GM12878 (cell line): Measurements from ENCODE around the gene BRIX1. TPM values are rescaled to one million over a fixed set of nuclear protein-coding genes. Genes with fewer than 3 reads are reported as not detected.

Experiments used
- DPF2 ChIP-seq: fragments of 450-650 bp; IDR thresholded peaks from 2 replicates; pipeline ENCODE4 v1.6.1; 2017; ENCODE audit warnings: mild to moderate bottlenecking
- KDM1A ChIP-seq: fragments of 200-600 bp; sonication (generic); IDR thresholded peaks from 2 replicates; pipeline ENCODE4 v1.6.1; 2016; ENCODE audit warnings: borderline replicate concordance
- LARP7 ChIP-seq: fragments of 450-650 bp; IDR thresholded peaks from 2 replicates; pipeline ENCODE4 v1.6.1; 2017; ENCODE audit warnings: mild to moderate bottlenecking
- MAX ChIP-seq: IDR thresholded peaks from 2 replicates; pipeline ENCODE4 v1.6.1; 2012; ENCODE audit warnings: low read depth, low read length, improper control_type of control experiment
- POU2F2 ChIP-seq: IDR thresholded peaks from 3 replicates; pipeline ENCODE4 v1.6.1; 2011; ENCODE audit warnings: low read depth, mild to moderate bottlenecking, low read length, borderline replicate concordance
- SPI1 ChIP-seq: IDR thresholded peaks from 2 replicates; pipeline ENCODE4 v1.6.1; 2011; ENCODE audit warnings: low read depth, mild to moderate bottlenecking, low read length, moderate library complexity, borderline replicate concordance; ENCODE audit not compliant: insufficient read depth
- SRF ChIP-seq, 2 experiments: IDR thresholded peaks; 2 replicates each; pipeline ENCODE4 v1.6.1; 2011; ENCODE audit warnings: low read depth in 2 of 2, low read length in 2 of 2, mild to moderate bottlenecking in 1 of 2, moderate library complexity in 1 of 2
- TCF12 ChIP-seq: IDR thresholded peaks from 2 replicates; pipeline ENCODE4 v1.6.1; 2011; ENCODE audit warnings: low read depth, mild to moderate bottlenecking, low read length
- TCF3 ChIP-seq: IDR thresholded peaks from 2 replicates; pipeline ENCODE4 v1.6.1; 2012; ENCODE audit warnings: low read depth, mild to moderate bottlenecking, low read length, borderline replicate concordance; ENCODE audit not compliant: insufficient read depth
- ZSCAN29 ChIP-seq: fragments of 450-650 bp; IDR thresholded peaks from 2 replicates; pipeline ENCODE4 v1.6.1; 2017; ENCODE audit warnings: mild to moderate bottlenecking, moderate library complexity
- ZZZ3 ChIP-seq: IDR thresholded peaks from 2 replicates; pipeline ENCODE4 v1.6.1; 2011; ENCODE audit warnings: low read depth; ENCODE audit not compliant: control insufficient read depth, insufficient read length
- polyA plus RNA-seq, 11 experiments: library from polyadenylated mRNA; depleted of rRNA in 4 of 11; unstranded in 6 of 11; stranded (reverse) in 5 of 11; fragments of >200 nt; fragmentation: Nextera tagmentation in 4 of 11; fragmentation: Illumina TruSeq in 1 of 11; extraction: Ambion mirVana in 4 of 11; extraction: Trizol in 1 of 11; gene quantifications; 1 replicate in 1 of 11; 2 replicates in 10 of 11; pipeline versions ENCODE4 v1.2.1 to v1.2.3, GENCODE V29; 2011 to 2016; ENCODE audit warnings: inconsistent platforms in 2 of 11, missing spikeins in 2 of 11, low read depth in 1 of 11
- total RNA-seq, 4 experiments: library from RNA; depleted of rRNA in 3 of 4; stranded (reverse); fragments of >200 nt in 3 of 4; fragmentation: Illumina TruSeq in 1 of 4; extraction: Trizol in 1 of 4; gene quantifications; 2 replicates each; pipeline versions ENCODE4 v1.2.1 to v1.2.3, GENCODE V29; 2013 to 2021
- TF ChIP-seq, protein P1 (sequence below): IDR thresholded peaks from 2 replicates; pipeline ENCODE4 v1.6.1; 2012; ENCODE audit warnings: low read depth, low read length, improper control_type of control experiment

BRIX1 gene
- total and polyA plus RNA-seq, 10 of the 15 experiments (the other 5 are each of a cell fraction or from before 2014, with no cell fraction given), result 48.3 to 119 (median 78.9) TPM

GRCh38 chr5:34929720-34930461 lies 14.4 kb downstream of the BRIX1 start (continued):
- TF ChIP-seq, protein P1, sequence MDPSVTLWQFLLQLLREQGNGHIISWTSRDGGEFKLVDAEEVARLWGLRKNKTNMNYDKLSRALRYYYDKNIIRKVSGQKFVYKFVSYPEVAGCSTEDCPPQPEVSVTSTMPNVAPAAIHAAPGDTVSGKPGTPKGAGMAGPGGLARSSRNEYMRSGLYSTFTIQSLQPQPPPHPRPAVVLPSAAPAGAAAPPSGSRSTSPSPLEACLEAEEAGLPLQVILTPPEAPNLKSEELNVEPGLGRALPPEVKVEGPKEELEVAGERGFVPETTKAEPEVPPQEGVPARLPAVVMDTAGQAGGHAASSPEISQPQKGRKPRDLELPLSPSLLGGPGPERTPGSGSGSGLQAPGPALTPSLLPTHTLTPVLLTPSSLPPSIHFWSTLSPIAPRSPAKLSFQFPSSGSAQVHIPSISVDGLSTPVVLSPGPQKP, result no peak
- TF ChIP-seq KDM1A (no peak), ZSCAN29 (no peak), SRF (IDR thresholded peaks at IDR 0.05; ENCODE audit: low read depth in 2 of 2, low read length in 2 of 2) (0 out of 4 replicates have a peak, but pooled peaks of 1 of the 2 experiments have one; percentile 7), TCF3 (no peak), MAX (no peak), LARP7 (peak; percentile 39; the same call in 1 of the 2 replicates), SPI1 (no peak), DPF2 (peak; percentile 58; the same call in 1 of the 2 replicates), TCF12 (peak; percentile 45; the same call in 1 of the 2 replicates), POU2F2 (peak; percentile 21; the same call in 1 of the 3 replicates), ZZZ3 (no peak)
